Hepatocyte (in vitro differentiated cells): Measurements from ENCODE around the gene AVPR2. TPM values are rescaled to one million over a fixed set of nuclear protein-coding genes. Genes with fewer than 3 reads are reported as not detected.

Source experiments
- DNase-seq: peaks from one replicate; pipeline ENCODE4 v3.0.0-alpha.2; 2016; ENCODE audit warnings: low spot score
- H2AFZ ChIP-seq: fragments of 200-600 bp; sonication (generic); 2 replicates; pipeline ENCODE4 v1.6.0; 2016; ENCODE audit warnings: antibody characterized with exemption, mild to moderate bottlenecking
- H3K27ac ChIP-seq: fragments of 200-600 bp; sonication (generic); 2 replicates; pipeline ENCODE4 v1.5.1; 2016; ENCODE audit warnings: mild to moderate bottlenecking
- H3K27me3 ChIP-seq: fragments of 200-600 bp; sonication (generic); 2 replicates; pipeline ENCODE4 v1.6.1; 2016
- H3K36me3 ChIP-seq: fragments of 200-600 bp; sonication (generic); replicated peaks from 2 replicates; pipeline ENCODE4 v1.5.1; 2016; ENCODE audit warnings: low read depth; ENCODE audit not compliant: insufficient read depth
- H3K4me1 ChIP-seq: fragments of 200-600 bp; sonication (generic); 2 replicates; pipeline ENCODE4 v1.5.1; 2016; ENCODE audit warnings: mild to moderate bottlenecking, moderate library complexity; ENCODE audit not compliant: insufficient read depth
- H3K4me2 ChIP-seq: fragments of 200-600 bp; sonication (generic); 2 replicates; pipeline ENCODE4 v1.6.0; 2016
- H3K4me3 ChIP-seq: fragments of 200-600 bp; sonication (generic); 2 replicates; pipeline ENCODE4 v1.5.1; 2016; ENCODE audit warnings: mild to moderate bottlenecking
- H3K79me2 ChIP-seq: fragments of 200-600 bp; sonication (generic); 2 replicates; pipeline ENCODE4 v1.6.0; 2017; ENCODE audit warnings: mild to moderate bottlenecking
- H3K9me2 ChIP-seq: fragments of 200-600 bp; sonication (generic); replicated peaks from 2 replicates; pipeline ENCODE4 v1.6.0; 2017; ENCODE audit warnings: mild to moderate bottlenecking; ENCODE audit not compliant: insufficient read depth
- H3K9me3 ChIP-seq: fragments of 200-600 bp; sonication (generic); 2 replicates; pipeline ENCODE4 v1.5.1; 2016; ENCODE audit warnings: low read depth, mild to moderate bottlenecking
- H4K20me1 ChIP-seq: fragments of 200-600 bp; sonication (generic); 2 replicates; pipeline ENCODE4 v1.6.0; 2016; ENCODE audit warnings: mild to moderate bottlenecking; ENCODE audit not compliant: insufficient read depth, poor library complexity, severe bottlenecking
- EZH2 ChIP-seq: fragments of 200-600 bp; sonication (generic); IDR thresholded peaks from 2 replicates; pipeline ENCODE4 v1.6.1; 2016; ENCODE audit warnings: antibody characterized with exemption, mild to moderate bottlenecking, borderline replicate concordance
- EZH2phosphoT487 ChIP-seq: fragments of 200-600 bp; sonication (generic); IDR thresholded peaks from one replicate; pipeline ENCODE4 v1.6.1; 2018; ENCODE audit warnings: antibody characterized with exemption, mild to moderate bottlenecking, low read depth, moderate library complexity; ENCODE audit not compliant: unreplicated experiment, severe bottlenecking
- WGBS: methylation state at CpG from one replicate; pipeline ENCODE4 v1.1.6; 2016; ENCODE audit warnings: low lambda C conversion rate; ENCODE audit errors: missing lambda C conversion rate; 5-methylcytosine and 5-hydroxymethylcytosine counted together
- polyA plus RNA-seq: library from polyadenylated mRNA; unstranded; fragments of >200 nt; fragmentation: Nextera tagmentation; extraction: Ambion mirVana; gene quantifications from 2 replicates; pipeline ENCODE4 v1.2.1, GENCODE V29; 2016
- total RNA-seq: library from RNA; depleted of rRNA; stranded (reverse); fragments of >200 nt; gene quantifications from 2 replicates; pipeline ENCODE4 v1.2.3, GENCODE V29; 2014
- TF ChIP-seq, protein P1 (sequence below): fragments of 200-600 bp; sonication (generic); IDR thresholded peaks from 2 replicates; pipeline ENCODE4 v1.5.1; 2016; ENCODE audit warnings: antibody characterized with exemption, mild to moderate bottlenecking; ENCODE audit not compliant: poor library complexity

AVPR2 gene
- total and polyA plus RNA-seq, 2 experiments from 2014 or later = not detected

- no peak overlapping the region for H3K4me2 ChIP-seq
- H3K4me1 ChIP-seq = no peaks in the 10 kb centered on the region
- no peaks in the 10 kb centered on the region for H3K9me2 ChIP-seq
- no peaks in the 10 kb centered on the region for H3K9me3 ChIP-seq
- WGBS = 91% methylated on average over 31 of the region's 31 CpGs
- no peaks in the 10 kb centered on the region for H3K27me3 ChIP-seq
- no peak overlapping the region for H3K4me3 ChIP-seq
- TF ChIP-seq EZH2phosphoT487 = no peak
- TF ChIP-seq, protein P1, sequence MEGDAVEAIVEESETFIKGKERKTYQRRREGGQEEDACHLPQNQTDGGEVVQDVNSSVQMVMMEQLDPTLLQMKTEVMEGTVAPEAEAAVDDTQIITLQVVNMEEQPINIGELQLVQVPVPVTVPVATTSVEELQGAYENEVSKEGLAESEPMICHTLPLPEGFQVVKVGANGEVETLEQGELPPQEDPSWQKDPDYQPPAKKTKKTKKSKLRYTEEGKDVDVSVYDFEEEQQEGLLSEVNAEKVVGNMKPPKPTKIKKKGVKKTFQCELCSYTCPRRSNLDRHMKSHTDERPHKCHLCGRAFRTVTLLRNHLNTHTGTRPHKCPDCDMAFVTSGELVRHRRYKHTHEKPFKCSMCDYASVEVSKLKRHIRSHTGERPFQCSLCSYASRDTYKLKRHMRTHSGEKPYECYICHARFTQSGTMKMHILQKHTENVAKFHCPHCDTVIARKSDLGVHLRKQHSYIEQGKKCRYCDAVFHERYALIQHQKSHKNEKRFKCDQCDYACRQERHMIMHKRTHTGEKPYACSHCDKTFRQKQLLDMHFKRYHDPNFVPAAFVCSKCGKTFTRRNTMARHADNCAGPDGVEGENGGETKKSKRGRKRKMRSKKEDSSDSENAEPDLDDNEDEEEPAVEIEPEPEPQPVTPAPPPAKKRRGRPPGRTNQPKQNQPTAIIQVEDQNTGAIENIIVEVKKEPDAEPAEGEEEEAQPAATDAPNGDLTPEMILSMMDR = no peak
- TF ChIP-seq EZH2 = no peak
- no peaks in the 10 kb centered on the region for H3K36me3 ChIP-seq
- H3K27ac ChIP-seq = no peak overlapping the region
- no peaks in the 10 kb centered on the region for H4K20me1 ChIP-seq
- H3K79me2 ChIP-seq = no peaks in the 10 kb centered on the region
- no peak for DNase-seq
- no peak overlapping the region for H2AFZ ChIP-seq
Observed at GRCh38 chrX:153869473-153870287, 34.8 kb upstream of the AVPR2 start.

GRCh38 chrX:153870288-153870690 is 34.2 kb upstream of the AVPR2 start:
- H4K20me1 ChIP-seq = no peaks in the 10 kb centered on the region
- no peak overlapping the region for H2AFZ ChIP-seq
- H3K27me3 ChIP-seq = no peaks in the 10 kb centered on the region
- DNase-seq = no peak
- no peaks in the 10 kb centered on the region for H3K9me3 ChIP-seq
- no peak overlapping the region for H3K27ac ChIP-seq
- no peak overlapping the region for H3K4me2 ChIP-seq
- no peaks in the 10 kb centered on the region for H3K79me2 ChIP-seq
- H3K9me2 ChIP-seq = no peaks in the 10 kb centered on the region
- no peaks in the 10 kb centered on the region for H3K4me1 ChIP-seq
- TF ChIP-seq EZH2phosphoT487 (no peak), EZH2 (no peak)
- TF ChIP-seq, protein P1 = no peak
- no peaks in the 10 kb centered on the region for H3K36me3 ChIP-seq
- no peak overlapping the region for H3K4me3 ChIP-seq
- 76% methylated on average over 11 of the region's 11 CpGs for WGBS

GRCh38 chrX:153870791-153871360 is 33.6 kb upstream of the AVPR2 start:
- H3K9me3 ChIP-seq = no peaks in the 10 kb centered on the region
- no peak overlapping the region for H3K4me3 ChIP-seq
- H3K27ac ChIP-seq = no peak overlapping the region
- DNase-seq = no peak
- H3K4me2 ChIP-seq = no peak overlapping the region
- H3K9me2 ChIP-seq = no peaks in the 10 kb centered on the region
- TF ChIP-seq, protein P1 = no peak
- no peak for TF ChIP-seq EZH2
- no peak for TF ChIP-seq EZH2phosphoT487
- no peaks in the 10 kb centered on the region for H3K27me3 ChIP-seq
- no peak overlapping the region for H2AFZ ChIP-seq
- no peaks in the 10 kb centered on the region for H4K20me1 ChIP-seq
- no peaks in the 10 kb centered on the region for H3K79me2 ChIP-seq
- no peaks in the 10 kb centered on the region for H3K36me3 ChIP-seq
- no peaks in the 10 kb centered on the region for H3K4me1 ChIP-seq
- WGBS = 78% methylated on average over 20 of the region's 21 CpGs
